HG02938 (cell line): Measurements from ENCODE around the gene CHRD.

Experiments used
- ATAC-seq: cut with Tn5 transposase; IDR thresholded peaks from one replicate; pipeline ENCODE4 v1.9.1; 2021; ENCODE audit warnings: mild to moderate bottlenecking, moderate library complexity; ENCODE audit not compliant: unreplicated experiment

Gene CHRD

GRCh38 chr3:184360929-184361531, 18.8 kb upstream of the CHRD start:
- no peak for ATAC-seq

DNA sequence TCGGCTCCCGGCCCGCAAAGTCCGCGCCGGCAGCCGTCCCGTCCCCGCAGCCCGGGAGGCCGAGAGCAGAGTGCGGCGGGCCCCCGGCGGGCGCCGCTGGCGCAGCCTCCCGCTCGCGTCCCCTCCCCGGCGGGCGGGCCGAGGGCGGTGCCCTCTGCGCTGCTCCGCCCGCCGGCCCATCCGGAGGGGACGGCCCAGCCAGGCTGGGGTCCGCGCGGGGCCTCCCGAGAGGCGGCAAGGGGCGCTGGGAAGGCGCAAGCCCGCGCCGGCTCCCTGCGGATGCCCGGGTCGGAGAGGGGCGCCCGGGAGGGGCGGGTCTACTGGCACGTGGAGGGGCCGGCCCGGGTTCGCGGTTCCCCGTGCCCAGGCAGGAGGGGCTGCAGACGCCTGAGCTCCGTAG, 18.3 kb upstream of the CHRD start, which contains the start of the genes CLCN2 and POLR2H:
TSS of gene CLCN2 (minus strand) at position 74 of the 400 bp plus-strand sequence. CDS start 126 bp downstream, outside the sequence.
TSS of gene POLR2H (plus strand) at position 179 of the 400 bp plus-strand sequence. CDS start 1,783 bp downstream, outside the sequence.
- ATAC-seq = no peak

DNA sequence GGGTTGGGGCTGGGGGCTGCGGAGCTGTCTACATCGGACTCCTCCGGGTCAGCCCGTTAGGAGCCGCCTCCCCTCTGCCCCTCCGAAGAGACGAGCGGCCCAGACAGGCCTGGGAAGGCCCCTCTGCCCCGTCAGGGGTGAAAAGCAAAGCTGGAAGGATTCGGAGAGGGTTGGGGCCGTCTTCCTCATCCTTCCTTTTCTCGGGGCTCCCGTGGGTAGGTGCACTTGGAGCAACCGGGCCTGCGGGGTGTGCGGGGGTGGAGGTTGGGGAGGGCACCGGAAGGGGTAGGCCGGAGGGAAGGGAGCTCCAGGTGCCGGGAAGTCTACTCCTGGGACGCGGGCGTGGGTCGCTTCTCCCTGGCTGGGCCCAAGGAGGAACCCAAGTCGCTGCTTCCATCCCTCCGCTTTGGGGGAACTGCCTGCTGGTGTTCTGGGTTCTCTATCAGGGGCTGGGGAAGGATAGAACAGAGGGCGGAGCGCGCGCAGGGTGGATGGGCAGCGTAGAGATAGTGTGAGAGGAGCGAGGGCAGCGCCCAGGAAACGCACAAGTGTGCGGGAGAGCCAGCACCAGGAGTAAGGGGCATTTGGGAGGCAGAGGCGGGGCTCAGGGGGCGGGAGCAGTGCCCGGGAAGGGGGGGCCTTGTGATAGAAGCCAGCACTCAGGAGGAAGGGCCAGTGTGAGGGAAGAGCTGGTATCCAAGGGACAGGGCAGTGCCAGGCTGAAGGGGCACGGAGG, 17.8 kb upstream of the CHRD start:
- no peak for ATAC-seq

DNA sequence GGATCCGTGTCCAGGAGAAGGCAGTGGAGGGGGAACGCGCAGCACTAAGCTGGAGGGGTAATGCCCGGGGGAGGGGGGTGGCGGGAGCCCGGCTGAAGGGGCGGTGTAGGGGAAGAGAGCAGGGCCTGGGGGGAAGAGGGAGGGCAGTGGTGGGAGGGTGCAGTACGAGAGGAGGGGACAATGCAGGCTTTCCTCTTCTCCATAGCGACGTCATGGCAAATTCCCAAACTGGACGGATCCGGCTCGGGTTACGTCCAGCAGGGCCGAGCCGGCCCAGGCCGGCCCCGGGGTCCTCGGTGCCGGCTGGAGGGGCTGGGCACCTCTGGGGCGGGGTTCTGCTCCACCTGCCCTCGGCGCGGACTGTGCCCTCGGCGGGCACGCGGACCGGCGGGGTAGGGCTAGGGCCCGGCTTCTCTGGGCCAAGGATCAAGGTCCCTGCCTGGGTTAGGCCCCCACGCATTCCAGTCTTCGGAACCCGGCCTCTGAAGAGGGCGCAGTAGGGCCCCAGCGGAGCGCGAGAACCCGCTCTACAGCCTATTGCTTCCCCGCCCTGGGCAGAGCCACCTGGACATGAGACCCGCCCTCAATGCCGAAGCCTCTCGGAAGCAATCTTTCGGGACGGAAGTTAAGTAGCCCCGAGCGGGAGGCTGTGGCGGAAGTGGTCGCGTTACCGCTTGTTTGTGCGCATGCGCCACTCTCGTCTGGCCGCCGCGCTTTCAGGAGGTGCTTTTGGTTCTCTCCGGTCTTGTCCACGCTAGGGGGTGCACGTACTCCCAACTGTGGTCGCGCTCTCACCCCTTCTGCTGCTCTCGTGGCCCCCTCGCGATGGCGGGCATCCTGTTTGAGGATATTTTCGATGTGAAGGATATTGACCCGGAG, 16.9 kb upstream of the CHRD start:
- ATAC-seq = peak; percentile 83

DNA sequence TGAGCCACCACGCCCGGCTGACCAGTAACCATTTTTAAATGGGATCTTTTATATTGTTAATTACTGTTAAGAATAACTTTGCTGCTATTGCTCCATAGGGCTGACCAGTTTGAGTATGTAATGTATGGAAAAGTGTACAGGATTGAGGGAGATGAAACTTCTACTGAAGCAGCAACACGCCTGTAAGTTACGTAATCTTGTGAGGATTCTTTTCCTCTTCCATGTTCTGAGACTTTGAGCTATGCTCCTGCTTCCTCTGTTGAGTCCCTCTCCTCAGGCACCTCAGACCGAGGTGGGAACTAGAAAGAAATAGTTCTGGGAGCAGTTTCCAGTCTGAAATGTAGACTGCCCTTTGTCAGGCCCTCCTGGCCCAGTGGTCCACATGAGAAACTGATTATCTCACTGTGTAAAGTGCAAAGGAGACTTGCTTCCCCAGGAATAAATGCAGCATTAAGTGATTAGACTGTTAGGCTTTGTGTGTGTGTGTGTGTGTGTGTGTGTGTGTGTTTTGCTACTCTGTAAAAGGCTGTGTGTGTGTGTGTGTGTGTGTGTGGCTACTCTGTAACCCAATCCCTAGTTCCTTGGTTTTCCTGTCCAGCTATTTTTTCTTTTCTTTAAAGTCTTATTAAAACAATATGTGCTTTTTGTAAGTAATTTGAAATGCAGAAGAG, 13.1 kb upstream of the CHRD start:
- ATAC-seq = no peak

- ATAC-seq = no peak
Measured at GRCh38 chr3:184368116-184368515, 11.7 kb upstream of the CHRD start.

GRCh38 chr3:184368586-184369183, 11.2 kb upstream of the CHRD start:
- ATAC-seq = no peak

- peak; percentile 70 for ATAC-seq
Measured at GRCh38 chr3:184371570-184372018, 8.3 kb upstream of the CHRD start.

DNA sequence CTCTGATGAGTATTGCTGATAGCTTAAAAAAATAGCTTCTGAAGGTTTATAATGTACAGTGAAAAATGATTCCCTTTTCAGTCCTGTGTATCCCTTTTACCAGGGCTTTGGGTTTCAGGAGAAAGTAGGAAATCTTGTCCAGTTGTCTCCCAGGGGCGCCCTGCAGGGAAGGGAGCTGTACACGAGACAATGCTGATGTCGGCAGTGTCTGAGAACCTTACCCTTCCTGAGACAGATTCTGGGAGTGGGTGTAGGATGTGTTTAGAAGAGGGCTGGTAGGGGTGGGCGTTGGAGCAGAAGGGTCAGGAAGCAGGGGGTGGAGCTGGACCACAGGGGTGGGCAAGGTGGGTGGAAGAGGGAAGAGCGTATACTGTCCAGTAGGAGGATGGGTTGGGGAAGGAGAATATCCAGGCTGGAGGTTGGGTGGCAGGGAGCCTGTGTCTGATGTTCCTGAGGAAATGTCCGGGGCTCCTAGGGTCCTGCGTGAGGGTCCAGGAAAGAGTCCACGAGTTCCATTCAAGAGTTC, 7.5 kb upstream of the CHRD start:
- no peak for ATAC-seq

- no peak for ATAC-seq
Measured at GRCh38 chr3:184372911-184373310, 6.9 kb upstream of the CHRD start.

GRCh38 chr3:184373422-184373821, 6.4 kb upstream of the CHRD start:
- no peak for ATAC-seq

- ATAC-seq = no peak
Measured at GRCh38 chr3:184375747-184376461, 4.0 kb upstream of the CHRD start.

DNA sequence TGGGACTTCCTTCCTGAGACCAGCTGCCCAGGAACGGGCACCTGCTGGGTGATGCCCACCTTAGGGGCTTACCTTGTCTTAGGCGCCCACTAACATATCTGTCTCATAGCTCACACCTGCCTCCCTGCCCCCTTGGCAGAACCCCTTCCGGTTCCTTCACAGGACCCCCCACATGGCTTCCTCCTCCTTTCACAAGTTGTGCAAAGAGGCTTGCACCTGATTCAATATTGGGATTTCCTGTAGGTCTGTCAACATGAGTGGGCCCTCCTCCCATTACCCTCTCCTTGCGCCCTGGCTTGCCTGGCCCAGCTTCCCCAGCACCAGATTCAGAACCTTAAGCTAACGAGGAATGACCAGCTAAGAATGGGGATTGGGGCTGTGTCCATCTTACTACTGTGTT, 2.5 kb upstream of the CHRD start:
- ATAC-seq = no peak

DNA sequence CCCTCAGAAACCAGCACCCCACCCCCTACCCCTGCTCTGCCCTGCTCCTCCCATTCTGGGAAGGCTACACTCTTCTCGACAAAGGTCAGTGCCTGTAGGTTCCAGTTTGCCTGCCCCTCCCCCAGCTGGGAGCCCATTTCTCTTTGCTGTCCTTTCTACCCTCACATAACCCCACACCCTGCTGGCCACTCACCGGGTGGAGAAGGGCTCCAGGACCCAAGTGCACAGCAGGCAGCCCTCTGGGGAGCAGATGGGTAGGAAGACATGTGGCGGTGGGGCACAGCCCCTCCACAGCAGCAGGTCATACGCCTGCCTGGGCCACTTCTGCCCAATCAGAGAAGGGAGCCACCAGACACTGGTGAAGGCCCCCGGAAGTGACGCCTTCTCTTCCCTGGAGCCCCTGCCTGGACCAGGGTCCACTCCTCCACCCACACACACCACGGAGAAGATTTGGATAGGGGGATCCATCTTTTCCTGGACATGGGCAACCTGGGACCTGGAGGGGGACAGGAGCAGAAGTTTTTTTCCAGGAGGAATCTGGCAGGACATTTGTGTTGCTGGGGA, 1.9 kb upstream of the CHRD start, which contains the start of gene THPO:
TSS of gene THPO (minus strand) at position 326 of the 564 bp plus-strand sequence. CDS start 1,948 bp downstream, outside the sequence.
- no peak for ATAC-seq

DNA sequence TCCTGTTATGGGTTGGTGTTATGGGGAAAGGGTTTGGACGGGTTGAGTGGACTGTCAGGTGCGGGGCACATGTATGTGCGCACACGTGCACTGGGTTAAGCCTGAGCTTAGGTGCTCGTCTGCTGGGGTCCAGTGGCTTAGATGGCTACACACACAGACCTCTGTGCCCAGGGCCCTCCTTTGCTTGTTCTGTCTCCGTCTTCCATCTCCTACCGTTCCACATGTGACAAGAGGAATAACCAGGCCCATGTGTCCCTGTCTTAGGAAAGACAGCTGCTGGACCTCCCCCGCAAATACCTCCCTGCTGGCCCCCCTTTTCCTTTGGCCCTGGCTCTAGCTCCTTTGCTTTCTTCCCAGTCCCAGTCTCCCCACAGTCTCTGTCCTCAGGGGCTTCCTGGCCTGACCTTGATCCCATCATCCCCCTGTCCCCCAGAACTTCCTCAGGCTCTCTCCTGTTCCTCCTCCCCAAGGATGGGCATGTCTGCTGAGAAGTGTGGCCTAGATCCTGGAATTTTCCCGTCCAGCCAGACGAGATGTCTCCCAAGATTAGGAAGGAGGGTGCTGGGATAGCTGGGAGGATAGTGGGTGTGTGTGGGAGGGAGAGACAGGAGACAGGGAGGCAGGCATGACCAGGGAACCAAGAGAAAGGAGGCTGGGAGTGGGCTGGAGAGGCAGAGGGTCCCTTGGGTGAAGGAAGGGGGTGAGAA, 1.1 kb upstream of the CHRD start:
- no peak for ATAC-seq

DNA sequence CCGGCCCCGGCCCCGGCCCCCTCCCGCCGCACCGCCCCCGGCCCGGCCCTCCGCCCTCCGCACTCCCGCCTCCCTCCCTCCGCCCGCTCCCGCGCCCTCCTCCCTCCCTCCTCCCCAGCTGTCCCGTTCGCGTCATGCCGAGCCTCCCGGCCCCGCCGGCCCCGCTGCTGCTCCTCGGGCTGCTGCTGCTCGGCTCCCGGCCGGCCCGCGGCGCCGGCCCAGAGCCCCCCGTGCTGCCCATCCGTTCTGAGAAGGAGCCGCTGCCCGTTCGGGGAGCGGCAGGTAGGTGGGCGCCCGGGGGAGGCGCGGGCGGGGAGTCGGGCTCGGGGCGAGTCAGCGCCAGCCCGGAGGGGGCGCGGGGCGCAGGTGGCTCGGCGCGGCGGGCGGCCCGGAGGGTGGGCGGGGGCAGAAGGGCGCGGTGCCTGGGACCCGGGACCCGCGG, 352 bp downstream of the CHRD start:
- ATAC-seq = no peak

- ATAC-seq = no peak
Measured at GRCh38 chr3:184380627-184381260, 890 bp downstream of the CHRD start.
